ENCODE measurements around the gene TUBB1.
A peak's percentile ranks its signal among the peaks of the same experiment; 100 is the strongest.

TUBB1 gene

GRCh38 chr20:59016795-59017492, 2.3 kb upstream of the TUBB1 start:
- H3K4me3 Mint-ChIP-seq: no peak overlapping the region
- H3K9me3 Mint-ChIP-seq: no peaks in the 10 kb centered on the region
- H3K36me3 Mint-ChIP-seq (ENCODE audit: low read depth): peaks cover 10% of the 10 kb centered on the region
- peaks cover 48% of the 10 kb centered on the region for H3K4me1 Mint-ChIP-seq (ENCODE audit: low read depth)
- H3K27me3 Mint-ChIP-seq: no peaks in the 10 kb centered on the region
- no peak for DNase-seq
- H3K27ac Mint-ChIP-seq: peak overlapping the region; percentile 70

DNA sequence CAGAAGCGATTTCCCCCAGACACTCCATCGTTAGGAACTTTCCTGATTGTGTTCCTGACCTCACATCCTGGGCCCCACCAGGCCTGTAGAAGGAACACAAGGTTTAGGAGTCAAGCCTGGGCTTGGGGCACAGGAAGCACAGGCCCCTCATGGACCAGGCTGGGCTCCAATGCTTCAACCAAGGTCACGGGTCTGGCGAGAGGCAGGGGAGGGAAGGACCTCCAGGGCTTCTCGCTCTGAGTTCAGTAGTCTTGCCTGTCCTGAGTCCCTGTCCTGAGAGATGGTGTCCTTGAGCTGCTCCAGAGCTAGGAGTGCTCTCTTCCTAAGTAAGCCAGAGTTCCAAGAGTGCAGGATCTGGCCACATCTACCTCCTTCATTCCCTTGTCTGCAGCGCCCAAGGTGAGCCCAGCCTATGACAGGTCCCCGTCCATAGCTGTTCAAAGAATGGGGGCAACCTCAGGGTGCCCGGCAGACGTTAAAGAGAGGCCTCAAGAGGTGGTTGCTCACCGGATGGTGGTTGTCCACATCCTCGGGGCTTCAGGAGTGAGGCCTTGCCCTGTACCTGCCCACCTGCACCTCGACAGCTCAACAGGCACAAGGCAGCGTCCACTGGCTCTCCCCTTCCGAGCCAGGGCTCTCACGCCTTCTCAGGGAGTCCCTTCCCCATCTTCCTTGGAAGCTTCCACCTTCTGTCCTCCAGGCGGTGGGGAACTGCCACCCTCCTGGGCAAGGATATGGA, 1.6 kb upstream of the TUBB1 start:
- Mint-ChIP-seq H3K4me1 (ENCODE audit: low read depth) (peaks cover 53% of the 10 kb centered on the region), H3K36me3 (ENCODE audit: low read depth) (peaks cover 17% of the 10 kb centered on the region), H3K4me3 (no peak overlapping the region), H3K9me3 (no peaks in the 10 kb centered on the region), H3K27ac (peak overlapping the region; percentile 70), H3K27me3 (no peaks in the 10 kb centered on the region)
- DNase-seq: no peak

GRCh38 chr20:59018817-59019216, 412 bp upstream of the TUBB1 start:
- DNase-seq: no peak
- H3K27ac Mint-ChIP-seq: no peak overlapping the region
- H3K9me3 Mint-ChIP-seq: no peaks in the 10 kb centered on the region
- peaks cover 29% of the 10 kb centered on the region for H3K36me3 Mint-ChIP-seq (ENCODE audit: low read depth)
- peaks cover 47% of the 10 kb centered on the region for H3K4me1 Mint-ChIP-seq (ENCODE audit: low read depth)
- no peaks in the 10 kb centered on the region for H3K27me3 Mint-ChIP-seq
- no peak overlapping the region for H3K4me3 Mint-ChIP-seq

GRCh38 chr20:59020938-59021551, 1.8 kb downstream of the TUBB1 start:
- no peak for DNase-seq
- Mint-ChIP-seq H3K4me3 (no peak overlapping the region), H3K9me3 (no peaks in the 10 kb centered on the region), H3K36me3 (ENCODE audit: low read depth) (peaks cover 51% of the 10 kb centered on the region), H3K27ac (peak overlapping the region; percentile 77), H3K27me3 (no peaks in the 10 kb centered on the region), H3K4me1 (ENCODE audit: low read depth) (peaks cover 41% of the 10 kb centered on the region)

GRCh38 chr20:59022754-59023153, 3.5 kb downstream of the TUBB1 start:
- no peaks in the 10 kb centered on the region for H3K27me3 Mint-ChIP-seq
- no peak overlapping the region for H3K27ac Mint-ChIP-seq
- no peak overlapping the region for H3K4me3 Mint-ChIP-seq
- H3K36me3 Mint-ChIP-seq (ENCODE audit: low read depth): peaks cover 68% of the 10 kb centered on the region
- peaks cover 41% of the 10 kb centered on the region for H3K4me1 Mint-ChIP-seq (ENCODE audit: low read depth)
- no peak for DNase-seq
- no peaks in the 10 kb centered on the region for H3K9me3 Mint-ChIP-seq

- DNase-seq: no peak
- H3K36me3 Mint-ChIP-seq (ENCODE audit: low read depth): peaks cover 76% of the 10 kb centered on the region
- H3K4me1 Mint-ChIP-seq (ENCODE audit: low read depth): peaks cover 49% of the 10 kb centered on the region
- H3K9me3 Mint-ChIP-seq: no peaks in the 10 kb centered on the region
- peak overlapping the region; percentile 44 for H3K27ac Mint-ChIP-seq
- H3K27me3 Mint-ChIP-seq: no peaks in the 10 kb centered on the region
- H3K4me3 Mint-ChIP-seq: no peak overlapping the region
Measured at GRCh38 chr20:59023616-59024015, 4.4 kb downstream of the TUBB1 start.

GRCh38 chr20:59024111-59024530, 4.9 kb downstream of the TUBB1 start:
- no peak overlapping the region for H3K4me3 Mint-ChIP-seq
- peaks cover 81% of the 10 kb centered on the region for H3K36me3 Mint-ChIP-seq (ENCODE audit: low read depth)
- no peak for DNase-seq
- peaks cover 54% of the 10 kb centered on the region for H3K4me1 Mint-ChIP-seq (ENCODE audit: low read depth)
- no peaks in the 10 kb centered on the region for H3K9me3 Mint-ChIP-seq
- H3K27me3 Mint-ChIP-seq: no peaks in the 10 kb centered on the region
- H3K27ac Mint-ChIP-seq: peak overlapping the region; percentile 18

DNA sequence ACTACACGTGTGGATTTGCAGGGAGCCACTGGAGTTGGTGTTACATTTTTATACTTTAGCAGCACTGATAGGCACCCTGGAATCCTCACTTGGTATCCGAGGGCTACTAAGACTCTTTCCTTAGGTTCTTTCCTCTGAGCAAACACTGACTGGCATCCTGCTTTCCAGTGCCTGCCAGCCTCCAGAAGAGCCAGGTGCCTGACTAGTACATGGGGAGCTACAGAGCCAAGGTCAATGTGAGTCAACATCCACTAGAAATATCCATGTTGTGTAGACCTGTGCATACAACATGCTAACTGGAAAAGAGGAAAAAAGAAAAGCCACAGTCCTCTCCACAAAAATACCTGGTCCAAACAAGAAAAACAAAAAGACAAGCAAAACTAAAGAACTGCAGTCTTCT, 5.9 kb downstream of the TUBB1 start:
- Mint-ChIP-seq H3K9me3 (no peaks in the 10 kb centered on the region), H3K4me3 (no peak overlapping the region), H3K27me3 (no peaks in the 10 kb centered on the region), H3K4me1 (ENCODE audit: low read depth) (peaks cover 63% of the 10 kb centered on the region), H3K36me3 (ENCODE audit: low read depth) (peaks cover 90% of the 10 kb centered on the region), H3K27ac (peak overlapping the region; percentile 47)
- no peak for DNase-seq

DNA sequence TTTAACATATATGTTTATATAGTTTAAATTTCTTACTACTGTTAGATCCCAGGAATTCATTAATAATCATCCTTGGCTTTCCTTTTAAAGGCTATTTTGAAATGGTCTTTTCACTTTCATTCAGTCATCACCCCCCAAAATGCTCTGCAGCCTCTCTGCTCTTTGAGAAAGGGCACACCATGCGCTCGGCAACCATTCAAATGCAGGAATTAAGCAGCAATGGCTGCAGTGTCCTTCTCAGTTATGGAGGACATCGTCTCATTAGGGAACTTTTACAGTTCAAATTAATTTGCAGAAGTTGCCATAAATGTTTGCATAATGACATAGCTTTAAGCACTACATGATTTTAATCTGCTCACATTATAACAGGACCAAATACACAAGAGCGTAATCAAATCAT, 6.3 kb downstream of the TUBB1 start:
- Mint-ChIP-seq H3K4me1 (ENCODE audit: low read depth) (peaks cover 68% of the 10 kb centered on the region), H3K36me3 (ENCODE audit: low read depth) (peaks cover 95% of the 10 kb centered on the region), H3K9me3 (no peaks in the 10 kb centered on the region), H3K27ac (peak overlapping the region; percentile 24), H3K4me3 (no peak overlapping the region), H3K27me3 (no peaks in the 10 kb centered on the region)
- no peak for DNase-seq

GRCh38 chr20:59026904-59027740, 7.9 kb downstream of the TUBB1 start:
- peaks cover 100% of the 10 kb centered on the region for H3K36me3 Mint-ChIP-seq (ENCODE audit: low read depth)
- no peaks in the 10 kb centered on the region for H3K9me3 Mint-ChIP-seq
- no peak for DNase-seq
- peak overlapping the region; percentile 24 for H3K27ac Mint-ChIP-seq
- peaks cover 66% of the 10 kb centered on the region for H3K4me1 Mint-ChIP-seq (ENCODE audit: low read depth)
- H3K27me3 Mint-ChIP-seq: no peaks in the 10 kb centered on the region
- H3K4me3 Mint-ChIP-seq: peak overlapping the region; percentile 95

DNA sequence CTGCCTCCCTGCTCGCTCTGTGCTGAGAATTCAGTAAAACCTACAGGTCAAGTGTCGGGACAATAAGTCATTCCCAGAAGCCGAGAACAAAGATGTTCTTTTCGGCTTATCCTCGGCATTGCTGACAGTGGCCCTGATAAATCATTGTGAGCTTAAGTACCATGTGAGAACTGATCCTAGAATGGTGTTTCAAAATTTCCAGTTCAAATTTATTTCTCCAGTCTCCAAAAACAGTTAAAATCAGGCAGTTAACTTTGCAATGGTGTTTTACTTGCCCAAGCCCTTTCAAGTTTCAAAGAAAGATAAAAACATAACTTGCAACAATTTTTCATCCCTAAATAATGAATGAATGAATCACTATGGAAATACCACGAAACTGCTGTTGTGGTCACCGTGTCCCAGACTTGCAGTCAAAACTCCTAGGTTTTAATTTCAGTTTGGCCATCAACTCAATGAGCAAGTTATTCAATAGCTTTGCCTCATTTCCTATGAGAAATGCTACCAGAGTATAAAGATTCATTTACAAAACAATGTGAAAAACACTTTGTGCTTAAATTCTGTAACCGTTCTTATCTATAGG, 8.6 kb downstream of the TUBB1 start:
- H3K9me3 Mint-ChIP-seq: no peaks in the 10 kb centered on the region
- H3K4me3 Mint-ChIP-seq: peak overlapping the region; percentile 95
- peak overlapping the region; percentile 24 for H3K27ac Mint-ChIP-seq
- no peak for DNase-seq
- no peaks in the 10 kb centered on the region for H3K27me3 Mint-ChIP-seq
- H3K36me3 Mint-ChIP-seq (ENCODE audit: low read depth): peaks cover 97% of the 10 kb centered on the region
- peaks cover 63% of the 10 kb centered on the region for H3K4me1 Mint-ChIP-seq (ENCODE audit: low read depth)

DNA sequence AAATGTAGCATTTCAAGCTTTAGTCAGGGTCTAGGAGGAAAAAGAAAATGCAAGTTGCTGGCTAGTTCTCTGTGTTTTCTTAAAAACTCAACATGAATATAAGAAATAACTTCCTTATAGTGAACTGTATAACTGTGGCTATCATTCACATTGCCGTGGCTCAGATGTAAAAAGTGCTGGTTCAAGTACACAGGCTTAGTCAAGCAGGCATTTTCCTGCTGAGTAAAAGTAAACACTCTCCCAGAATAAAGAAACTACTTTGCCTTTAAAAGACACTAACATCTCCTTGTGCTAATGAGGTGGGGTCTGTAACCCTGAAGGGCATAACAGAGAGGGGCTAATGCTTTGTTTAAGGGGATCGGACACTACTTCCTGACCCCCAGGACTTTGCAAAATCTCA, 9.6 kb downstream of the TUBB1 start:
- peaks cover 93% of the 10 kb centered on the region for H3K36me3 Mint-ChIP-seq (ENCODE audit: low read depth)
- peaks cover 70% of the 10 kb centered on the region for H3K4me1 Mint-ChIP-seq (ENCODE audit: low read depth)
- peak overlapping the region; percentile 82 for H3K27ac Mint-ChIP-seq
- DNase-seq: no peak
- no peaks in the 10 kb centered on the region for H3K9me3 Mint-ChIP-seq
- H3K27me3 Mint-ChIP-seq: no peaks in the 10 kb centered on the region
- peak overlapping the region; percentile 95 for H3K4me3 Mint-ChIP-seq

DNA sequence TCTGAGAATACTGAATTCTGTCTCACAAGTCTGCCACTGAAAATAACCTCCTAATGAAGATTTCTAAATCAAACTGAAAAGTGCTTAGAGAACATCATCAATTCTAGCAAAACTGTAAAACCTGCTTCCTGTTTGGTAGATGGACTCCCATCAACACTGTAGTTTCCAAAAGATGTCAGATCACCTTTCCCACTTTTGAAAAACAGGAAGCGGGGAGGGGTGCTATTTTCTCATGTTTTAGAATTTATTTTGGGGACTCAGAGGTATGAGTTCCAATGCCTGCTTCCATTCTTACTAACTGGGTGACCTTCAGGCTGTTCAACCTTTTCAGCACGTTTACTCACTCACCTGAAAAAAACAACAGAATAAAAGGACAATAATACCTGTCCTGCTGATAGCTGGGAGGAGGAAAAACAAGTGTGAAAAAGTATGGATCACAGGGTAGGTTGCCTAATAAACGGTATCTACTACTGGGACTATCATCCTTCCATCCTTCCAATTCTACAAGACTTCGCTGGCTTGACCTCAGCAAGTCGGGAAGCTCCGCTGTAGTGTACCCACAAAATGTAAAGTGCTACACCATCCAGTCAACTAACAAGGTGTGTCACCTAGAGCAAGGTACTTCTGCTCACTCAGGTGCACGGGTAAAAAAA, 11.8 kb downstream of the TUBB1 start:
- H3K27me3 Mint-ChIP-seq: no peaks in the 10 kb centered on the region
- H3K9me3 Mint-ChIP-seq: no peaks in the 10 kb centered on the region
- no peak for DNase-seq
- H3K4me1 Mint-ChIP-seq (ENCODE audit: low read depth): peaks cover 76% of the 10 kb centered on the region
- H3K36me3 Mint-ChIP-seq (ENCODE audit: low read depth): peaks cover 92% of the 10 kb centered on the region
- peak overlapping the region; percentile 95 for H3K4me3 Mint-ChIP-seq
- H3K27ac Mint-ChIP-seq: peak overlapping the region; percentile 98

Data from activated T-cell treated with anti-CD3 and anti-CD28 coated beads, Interleukin-2, amount 50 U/mL, for 24 hours (primary cell).